C4-2B (cell line): Measurements from ENCODE around the gene METTL23.

ENCODE experiments used
- ZFX ChIP-seq: fragments of 450-650 bp; IDR thresholded peaks from 2 replicates; pipeline ENCODE4 v1.6.1; 2017
- TF ChIP-seq, protein P1 (sequence below): fragments of 450-650 bp; conservative IDR thresholded peaks from 2 replicates; pipeline ENCODE4 v1.5.1; 2017; ENCODE audit warnings: mild to moderate bottlenecking

DNA sequence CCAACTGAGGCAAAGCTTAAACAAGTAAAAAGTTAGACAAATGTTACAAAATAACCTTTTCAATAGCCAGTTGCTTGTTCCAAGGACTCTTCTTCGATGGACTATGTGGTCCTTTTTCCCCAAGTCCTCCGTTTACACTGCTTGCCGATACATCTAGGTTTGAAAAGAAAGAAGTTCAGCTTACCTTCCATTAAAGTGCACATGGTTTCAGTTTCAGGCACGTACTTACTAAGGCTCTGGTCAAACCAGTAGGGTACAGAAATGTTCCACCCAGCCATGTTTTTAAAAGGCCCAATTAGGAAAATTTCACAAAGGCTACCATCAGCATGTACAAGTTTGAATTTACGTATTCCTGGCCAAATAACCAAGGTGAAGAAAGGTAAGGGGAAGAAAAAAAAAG lies 8.4 kb downstream of the METTL23 start:
- TF ChIP-seq, protein P1, sequence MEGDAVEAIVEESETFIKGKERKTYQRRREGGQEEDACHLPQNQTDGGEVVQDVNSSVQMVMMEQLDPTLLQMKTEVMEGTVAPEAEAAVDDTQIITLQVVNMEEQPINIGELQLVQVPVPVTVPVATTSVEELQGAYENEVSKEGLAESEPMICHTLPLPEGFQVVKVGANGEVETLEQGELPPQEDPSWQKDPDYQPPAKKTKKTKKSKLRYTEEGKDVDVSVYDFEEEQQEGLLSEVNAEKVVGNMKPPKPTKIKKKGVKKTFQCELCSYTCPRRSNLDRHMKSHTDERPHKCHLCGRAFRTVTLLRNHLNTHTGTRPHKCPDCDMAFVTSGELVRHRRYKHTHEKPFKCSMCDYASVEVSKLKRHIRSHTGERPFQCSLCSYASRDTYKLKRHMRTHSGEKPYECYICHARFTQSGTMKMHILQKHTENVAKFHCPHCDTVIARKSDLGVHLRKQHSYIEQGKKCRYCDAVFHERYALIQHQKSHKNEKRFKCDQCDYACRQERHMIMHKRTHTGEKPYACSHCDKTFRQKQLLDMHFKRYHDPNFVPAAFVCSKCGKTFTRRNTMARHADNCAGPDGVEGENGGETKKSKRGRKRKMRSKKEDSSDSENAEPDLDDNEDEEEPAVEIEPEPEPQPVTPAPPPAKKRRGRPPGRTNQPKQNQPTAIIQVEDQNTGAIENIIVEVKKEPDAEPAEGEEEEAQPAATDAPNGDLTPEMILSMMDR = no peak
- no peak for TF ChIP-seq ZFX
